ENCODE results near the gene HEPHL1. TPM values are rescaled to one million over a fixed set of nuclear protein-coding genes. Genes with fewer than 3 reads are reported as not detected.

The HEPHL1 gene
- total RNA-seq, 4 donors from 2014 or later: not detected

GRCh38 chr11:94048032-94048709 lies 27.0 kb downstream of the HEPHL1 start:
- ATAC-seq (ENCODE audit: low FRiP score) (no peak), DNase-seq (ENCODE audit: low spot score) (no peak)
- TF ChIP-seq, protein P1, sequence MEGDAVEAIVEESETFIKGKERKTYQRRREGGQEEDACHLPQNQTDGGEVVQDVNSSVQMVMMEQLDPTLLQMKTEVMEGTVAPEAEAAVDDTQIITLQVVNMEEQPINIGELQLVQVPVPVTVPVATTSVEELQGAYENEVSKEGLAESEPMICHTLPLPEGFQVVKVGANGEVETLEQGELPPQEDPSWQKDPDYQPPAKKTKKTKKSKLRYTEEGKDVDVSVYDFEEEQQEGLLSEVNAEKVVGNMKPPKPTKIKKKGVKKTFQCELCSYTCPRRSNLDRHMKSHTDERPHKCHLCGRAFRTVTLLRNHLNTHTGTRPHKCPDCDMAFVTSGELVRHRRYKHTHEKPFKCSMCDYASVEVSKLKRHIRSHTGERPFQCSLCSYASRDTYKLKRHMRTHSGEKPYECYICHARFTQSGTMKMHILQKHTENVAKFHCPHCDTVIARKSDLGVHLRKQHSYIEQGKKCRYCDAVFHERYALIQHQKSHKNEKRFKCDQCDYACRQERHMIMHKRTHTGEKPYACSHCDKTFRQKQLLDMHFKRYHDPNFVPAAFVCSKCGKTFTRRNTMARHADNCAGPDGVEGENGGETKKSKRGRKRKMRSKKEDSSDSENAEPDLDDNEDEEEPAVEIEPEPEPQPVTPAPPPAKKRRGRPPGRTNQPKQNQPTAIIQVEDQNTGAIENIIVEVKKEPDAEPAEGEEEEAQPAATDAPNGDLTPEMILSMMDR (IDR thresholded peaks at IDR 0.05): no peak

GRCh38 chr11:94049351-94049750 lies 28.2 kb downstream of the HEPHL1 start:
- TF ChIP-seq, protein P1 (IDR thresholded peaks at IDR 0.05): no peak
- DNase-seq (ENCODE audit: low spot score) (no peak), ATAC-seq (ENCODE audit: low FRiP score) (no peak)

- DNase-seq (ENCODE audit: low spot score) (no peak), ATAC-seq (ENCODE audit: low FRiP score) (no peak)
- TF ChIP-seq, protein P1 (IDR thresholded peaks at IDR 0.05): no peak
Observed at GRCh38 chr11:94058630-94059029, 37.5 kb downstream of the HEPHL1 start.

- no peak for ATAC-seq (ENCODE audit: low FRiP score)
- TF ChIP-seq, protein P1 (IDR thresholded peaks at IDR 0.05): no peak
- no peak for DNase-seq (ENCODE audit: low spot score)
Observed at GRCh38 chr11:94059065-94059464, 37.9 kb downstream of the HEPHL1 start.

GRCh38 chr11:94060401-94060800 lies 39.2 kb downstream of the HEPHL1 start:
- no peak for DNase-seq (ENCODE audit: low spot score)
- ATAC-seq (ENCODE audit: low FRiP score): no peak
- TF ChIP-seq, protein P1 (IDR thresholded peaks at IDR 0.05): no peak

GRCh38 chr11:94062360-94062759 lies 41.2 kb downstream of the HEPHL1 start:
- TF ChIP-seq, protein P1 (IDR thresholded peaks at IDR 0.05): no peak
- no peak for DNase-seq (ENCODE audit: low spot score)
- no peak for ATAC-seq (ENCODE audit: low FRiP score)

DNA sequence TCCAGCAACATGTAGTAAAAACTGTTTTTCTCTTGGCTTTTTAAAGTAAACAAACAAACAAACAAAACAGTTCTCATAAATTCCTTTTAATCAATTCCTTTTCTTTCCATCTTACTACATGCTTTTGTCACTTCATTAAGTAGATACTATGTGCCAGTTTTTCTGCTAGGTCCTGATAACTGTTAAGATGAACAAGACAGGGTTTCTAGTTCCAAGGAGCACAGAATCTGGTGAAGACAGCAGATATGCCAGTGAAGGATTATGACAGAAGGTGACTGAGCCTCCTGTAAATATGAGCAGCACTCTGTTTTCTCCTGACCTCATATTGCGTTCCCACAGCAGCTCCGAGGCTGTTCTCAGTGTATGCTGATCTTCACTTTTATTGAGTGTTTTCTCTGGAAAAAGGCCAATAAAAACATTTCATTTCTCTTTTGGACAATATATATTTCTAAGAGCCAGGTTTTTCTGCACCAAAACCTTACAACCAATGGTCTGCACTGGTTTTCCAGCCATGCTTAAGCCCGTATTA lies 45.8 kb downstream of the HEPHL1 start:
- TF ChIP-seq, protein P1 (IDR thresholded peaks at IDR 0.05): no peak
- DNase-seq (ENCODE audit: low spot score) (no peak), ATAC-seq (ENCODE audit: low FRiP score) (no peak)

All from omental fat pad (tissue), 4 donors.